GM23338 (cell line): ENCODE results near the gene BARX1.

Source experiments
- CREB1 ChIP-seq: fragments of 250-450 bp; sonication (Bioruptor Pico); IDR thresholded peaks from 2 replicates; pipeline ENCODE4 v1.5.0; 2020; ENCODE audit warnings: low read depth, mild to moderate bottlenecking, moderate library complexity
- EZH2 ChIP-seq: fragments of 200-600 bp; sonication (generic); IDR thresholded peaks from one replicate; pipeline ENCODE4 v1.8.0; 2017; ENCODE audit warnings: antibody characterized with exemption, mild to moderate bottlenecking, low read depth; ENCODE audit not compliant: unreplicated experiment
- EZH2phosphoT487 ChIP-seq: fragments of 200-600 bp; sonication (generic); IDR thresholded peaks from one replicate; pipeline ENCODE4 v1.8.1; 2018; ENCODE audit warnings: antibody characterized with exemption; ENCODE audit not compliant: unreplicated experiment
- REST ChIP-seq: IDR thresholded peaks from one replicate; pipeline ENCODE4 v1.6.1; 2018; ENCODE audit warnings: antibody characterized with exemption; ENCODE audit not compliant: unreplicated experiment
- TF ChIP-seq, protein P1 (sequence below), 2 experiments: fragments of 200-600 bp in 1 of 2; sonication (generic) in 1 of 2; conservative IDR thresholded peaks; 2 replicates each; pipeline versions ENCODE4 v1.5.1 to v1.6.1; 2016 to 2017; ENCODE audit warnings: antibody characterized with exemption in 2 of 2, low read depth in 2 of 2, mild to moderate bottlenecking in 2 of 2, moderate library complexity in 1 of 2

DNA sequence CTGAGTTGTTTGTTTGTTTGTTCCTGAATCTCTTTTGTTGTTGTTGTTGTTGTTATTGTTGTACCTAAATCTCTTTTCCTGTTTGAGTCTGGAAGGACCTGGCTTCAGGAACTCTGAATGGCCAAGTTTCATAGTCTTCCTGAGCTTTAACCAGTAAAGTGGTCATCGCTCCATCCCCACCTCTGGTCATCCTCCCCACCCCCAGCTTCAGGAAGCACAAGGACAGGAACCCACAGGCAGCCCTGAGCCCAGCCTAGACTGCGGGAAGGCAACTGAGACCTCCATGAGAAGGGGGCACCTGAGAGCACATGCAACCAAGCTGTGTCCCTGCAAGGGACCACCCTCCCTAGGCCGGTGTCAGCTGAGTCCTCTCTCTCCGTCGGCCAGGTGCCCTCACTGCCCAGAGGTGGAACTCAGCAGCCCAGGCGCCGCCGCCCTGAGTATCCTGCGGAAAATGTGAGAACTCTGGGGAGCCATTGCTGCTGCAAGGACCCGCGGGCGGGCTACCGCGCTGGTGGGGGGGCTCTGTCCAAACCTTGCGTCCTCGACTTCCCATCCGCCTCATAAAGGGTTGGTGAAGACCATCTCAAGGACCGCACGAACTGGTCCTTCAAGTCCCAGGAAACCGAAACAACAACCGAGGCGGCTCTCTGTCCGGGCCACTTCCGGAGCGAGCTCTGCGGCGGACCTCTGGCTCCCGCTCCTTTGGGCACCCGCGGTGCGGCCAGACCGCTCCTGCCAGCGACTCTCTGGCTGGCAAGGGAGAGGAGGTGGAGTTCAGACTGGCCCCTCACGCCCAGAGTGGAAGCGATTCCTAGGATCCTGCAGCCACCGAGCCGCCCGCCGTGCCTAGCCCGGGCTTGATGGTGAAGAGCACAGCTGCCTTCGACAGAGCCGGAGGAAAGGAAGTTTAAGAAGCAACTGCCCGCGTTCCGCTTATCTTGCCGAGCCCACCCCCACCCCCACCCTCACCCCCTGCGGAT, 4.2 kb downstream of the BARX1 start:
- TF ChIP-seq CREB1 (CRISPR knock-in tag): no peak
- TF ChIP-seq, protein P1, sequence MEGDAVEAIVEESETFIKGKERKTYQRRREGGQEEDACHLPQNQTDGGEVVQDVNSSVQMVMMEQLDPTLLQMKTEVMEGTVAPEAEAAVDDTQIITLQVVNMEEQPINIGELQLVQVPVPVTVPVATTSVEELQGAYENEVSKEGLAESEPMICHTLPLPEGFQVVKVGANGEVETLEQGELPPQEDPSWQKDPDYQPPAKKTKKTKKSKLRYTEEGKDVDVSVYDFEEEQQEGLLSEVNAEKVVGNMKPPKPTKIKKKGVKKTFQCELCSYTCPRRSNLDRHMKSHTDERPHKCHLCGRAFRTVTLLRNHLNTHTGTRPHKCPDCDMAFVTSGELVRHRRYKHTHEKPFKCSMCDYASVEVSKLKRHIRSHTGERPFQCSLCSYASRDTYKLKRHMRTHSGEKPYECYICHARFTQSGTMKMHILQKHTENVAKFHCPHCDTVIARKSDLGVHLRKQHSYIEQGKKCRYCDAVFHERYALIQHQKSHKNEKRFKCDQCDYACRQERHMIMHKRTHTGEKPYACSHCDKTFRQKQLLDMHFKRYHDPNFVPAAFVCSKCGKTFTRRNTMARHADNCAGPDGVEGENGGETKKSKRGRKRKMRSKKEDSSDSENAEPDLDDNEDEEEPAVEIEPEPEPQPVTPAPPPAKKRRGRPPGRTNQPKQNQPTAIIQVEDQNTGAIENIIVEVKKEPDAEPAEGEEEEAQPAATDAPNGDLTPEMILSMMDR (conservative IDR thresholded peaks at IDR 0.05; ENCODE audit: low read depth in 2 of 2): no peak
- no peak for TF ChIP-seq REST
- TF ChIP-seq EZH2phosphoT487: peak; percentile 8
- peak; percentile 79 for TF ChIP-seq EZH2
